GM19467 (cell line): ENCODE data around the gene ZCCHC2.

Source experiments
- ATAC-seq: cut with Tn5 transposase; IDR thresholded peaks from one replicate; pipeline ENCODE4 v1.9.1; 2021; ENCODE audit warnings: mild to moderate bottlenecking, moderate library complexity; ENCODE audit not compliant: unreplicated experiment

Gene ZCCHC2

GRCh38 chr18:62574776-62575175 lies 52.0 kb downstream of the ZCCHC2 start:
- no peak for ATAC-seq

- no peak for ATAC-seq
These were observed 53.4 kb downstream of the ZCCHC2 start for GRCh38 chr18:62576271-62576670.

- no peak for ATAC-seq
These were observed 54.2 kb downstream of the ZCCHC2 start for GRCh38 chr18:62576845-62577512.

DNA sequence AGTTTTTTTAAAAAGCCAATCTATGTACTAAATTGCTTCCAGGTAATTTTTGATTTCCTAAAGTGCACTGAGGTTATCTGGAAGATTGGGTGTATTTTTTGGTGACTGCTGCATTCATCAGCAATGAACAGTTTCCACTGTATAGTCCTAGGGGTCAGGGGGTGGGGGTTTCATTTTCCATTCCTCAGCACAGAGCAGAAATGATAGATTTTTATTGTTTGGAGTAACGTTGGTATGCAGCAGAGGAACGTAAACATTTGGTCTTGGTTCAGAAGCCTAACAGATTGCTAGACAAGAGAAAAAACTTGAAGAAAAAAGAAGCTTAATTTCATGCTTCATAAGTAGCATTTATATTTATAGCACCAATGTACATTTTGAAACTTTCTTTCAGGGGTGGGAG lies 54.9 kb downstream of the ZCCHC2 start:
- no peak for ATAC-seq

DNA sequence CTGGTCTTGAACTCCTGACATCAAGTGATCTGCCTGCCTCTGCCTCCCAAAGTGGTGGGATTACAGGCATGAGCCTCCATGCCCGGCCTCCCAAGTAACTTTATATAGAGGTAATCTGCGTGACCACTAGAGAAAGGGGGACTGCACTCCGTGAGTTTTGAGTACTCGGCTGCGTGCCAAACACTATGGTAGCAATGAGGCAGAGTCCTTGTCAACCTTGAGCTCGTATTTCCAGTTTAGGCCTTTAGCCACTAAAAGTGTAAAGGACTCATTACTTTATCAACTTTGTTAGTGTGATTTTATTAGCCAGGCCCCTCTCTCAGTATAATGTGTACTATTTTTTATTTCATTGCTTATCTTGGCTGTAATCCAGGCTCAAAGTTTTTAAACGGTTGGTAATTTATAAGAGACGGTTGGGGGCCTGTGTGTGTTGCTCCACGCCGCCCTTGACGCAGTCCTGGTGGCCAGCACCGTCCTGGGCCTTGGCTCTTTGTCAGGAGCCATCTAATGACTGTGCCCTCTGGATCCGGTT lies 56.2 kb downstream of the ZCCHC2 start:
- ATAC-seq = no peak

GRCh38 chr18:62583376-62583775 lies 60.6 kb downstream of the ZCCHC2 start:
- ATAC-seq = no peak

GRCh38 chr18:62584241-62585120 lies 61.7 kb downstream of the ZCCHC2 start:
- peak; percentile 77 for ATAC-seq

DNA sequence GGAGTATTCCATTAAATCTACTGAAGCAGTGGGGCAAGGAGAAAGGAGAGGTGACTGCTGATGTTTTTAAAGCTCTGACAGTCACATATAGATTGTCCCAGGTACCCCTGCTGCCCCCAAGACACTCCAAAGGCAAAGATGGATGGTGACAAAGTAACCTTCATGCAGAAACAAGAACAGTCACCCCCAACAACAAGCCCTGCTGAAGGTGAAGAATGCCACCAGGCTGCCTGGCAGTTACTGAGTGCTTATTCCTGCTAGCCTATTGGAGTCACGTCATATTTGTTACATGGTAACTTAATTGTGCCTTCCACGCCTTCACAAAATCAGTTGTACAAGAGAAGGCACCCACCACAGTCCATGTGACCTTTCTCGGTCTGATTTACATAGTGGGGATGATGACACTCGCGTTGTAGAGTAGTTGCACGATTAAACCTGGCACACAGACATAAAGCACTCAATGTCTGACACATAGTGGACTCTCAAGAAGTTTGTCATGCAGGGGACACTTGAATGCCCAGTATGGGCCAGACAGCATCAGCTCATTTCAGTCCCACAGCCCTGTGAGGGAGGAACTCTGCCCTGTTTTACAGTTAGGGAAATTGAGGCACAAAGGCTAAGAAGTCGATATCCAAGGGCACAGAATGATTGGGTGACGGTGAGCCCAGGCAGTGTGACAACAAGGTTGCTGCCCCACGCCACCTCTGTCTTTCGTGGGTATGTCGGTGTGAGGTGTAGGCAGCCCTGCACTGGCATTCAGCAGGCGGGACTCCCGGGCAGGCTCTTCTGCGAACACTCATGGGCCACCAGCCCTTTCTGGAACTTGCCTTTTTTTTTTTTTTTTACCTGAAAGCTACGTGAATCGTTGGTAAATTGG lies 62.7 kb downstream of the ZCCHC2 start:
- ATAC-seq = peak; percentile 25

DNA sequence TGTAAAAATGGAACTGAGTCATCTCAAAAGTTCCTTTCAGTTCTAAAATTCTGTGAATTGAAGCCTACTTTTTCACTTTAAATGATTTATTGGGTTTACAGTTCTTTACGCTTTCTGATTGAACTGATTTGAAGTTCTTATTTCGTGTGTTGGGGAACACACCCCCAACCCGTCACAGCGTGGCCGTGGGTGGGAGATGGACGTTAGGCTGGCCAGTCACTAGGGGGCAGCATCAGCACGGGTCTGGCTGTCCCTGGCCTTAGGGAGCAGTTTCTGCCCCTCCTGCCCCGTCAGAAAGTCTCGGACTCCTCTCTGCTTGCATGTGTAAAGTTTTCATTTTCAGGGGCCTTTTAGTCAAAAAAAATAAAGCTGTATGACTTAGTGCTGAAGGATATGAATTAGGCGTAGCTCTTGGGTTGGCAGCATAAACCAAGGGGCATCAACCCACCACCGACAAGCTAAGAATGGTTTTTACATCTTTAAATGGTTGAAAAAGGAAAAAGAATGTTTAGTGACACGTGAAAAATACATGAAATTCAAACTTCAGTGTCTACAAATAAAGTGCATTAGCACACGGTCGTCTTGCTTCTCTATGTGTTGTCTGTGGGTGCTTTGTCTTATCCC lies 63.4 kb downstream of the ZCCHC2 start:
- peak; percentile 71 for ATAC-seq

GRCh38 chr18:62586781-62587487 lies 64.1 kb downstream of the ZCCHC2 start:
- ATAC-seq = no peak

DNA sequence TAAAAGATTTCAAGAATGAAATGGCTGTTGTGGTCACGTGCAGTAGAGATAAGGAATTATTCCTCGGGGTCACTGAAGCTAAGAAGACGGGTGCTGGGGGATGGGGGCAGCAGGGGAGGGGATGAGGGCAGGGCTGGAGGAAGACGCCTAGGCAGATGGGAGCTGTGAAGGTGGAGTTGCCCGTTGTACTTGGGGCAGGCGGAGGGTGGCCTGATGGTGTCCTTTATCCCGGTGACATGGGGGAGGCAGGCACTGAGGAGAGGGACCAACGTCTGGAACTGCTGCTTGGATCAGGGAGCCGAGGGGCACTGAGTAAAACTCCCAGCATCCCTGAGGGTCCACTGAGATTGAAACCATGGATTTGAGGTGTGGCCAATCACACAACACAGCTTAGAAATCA lies 64.9 kb downstream of the ZCCHC2 start:
- ATAC-seq = no peak

DNA sequence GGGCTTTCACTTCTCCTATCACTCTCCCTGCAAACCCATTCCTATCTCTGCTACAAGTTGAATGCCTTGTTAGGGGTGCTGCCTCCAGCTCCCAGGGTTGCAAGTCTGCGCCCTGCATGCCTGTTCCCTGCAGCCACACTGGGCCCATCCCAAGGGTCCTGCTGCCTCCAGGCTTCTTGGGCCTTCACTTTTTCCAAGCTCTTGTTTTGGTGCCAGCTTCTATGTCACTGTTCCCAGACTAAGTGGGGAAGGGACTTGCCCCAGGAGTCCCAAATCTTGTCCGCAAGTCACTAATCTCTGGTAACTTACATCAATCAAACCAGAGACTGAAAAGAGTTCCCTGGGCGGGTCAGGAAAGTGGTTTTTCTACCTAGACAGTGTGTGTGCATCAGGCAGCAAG lies 65.4 kb downstream of the ZCCHC2 start:
- no peak for ATAC-seq

GRCh38 chr18:62590799-62591590 lies 68.2 kb downstream of the ZCCHC2 start:
- ATAC-seq = no peak

DNA sequence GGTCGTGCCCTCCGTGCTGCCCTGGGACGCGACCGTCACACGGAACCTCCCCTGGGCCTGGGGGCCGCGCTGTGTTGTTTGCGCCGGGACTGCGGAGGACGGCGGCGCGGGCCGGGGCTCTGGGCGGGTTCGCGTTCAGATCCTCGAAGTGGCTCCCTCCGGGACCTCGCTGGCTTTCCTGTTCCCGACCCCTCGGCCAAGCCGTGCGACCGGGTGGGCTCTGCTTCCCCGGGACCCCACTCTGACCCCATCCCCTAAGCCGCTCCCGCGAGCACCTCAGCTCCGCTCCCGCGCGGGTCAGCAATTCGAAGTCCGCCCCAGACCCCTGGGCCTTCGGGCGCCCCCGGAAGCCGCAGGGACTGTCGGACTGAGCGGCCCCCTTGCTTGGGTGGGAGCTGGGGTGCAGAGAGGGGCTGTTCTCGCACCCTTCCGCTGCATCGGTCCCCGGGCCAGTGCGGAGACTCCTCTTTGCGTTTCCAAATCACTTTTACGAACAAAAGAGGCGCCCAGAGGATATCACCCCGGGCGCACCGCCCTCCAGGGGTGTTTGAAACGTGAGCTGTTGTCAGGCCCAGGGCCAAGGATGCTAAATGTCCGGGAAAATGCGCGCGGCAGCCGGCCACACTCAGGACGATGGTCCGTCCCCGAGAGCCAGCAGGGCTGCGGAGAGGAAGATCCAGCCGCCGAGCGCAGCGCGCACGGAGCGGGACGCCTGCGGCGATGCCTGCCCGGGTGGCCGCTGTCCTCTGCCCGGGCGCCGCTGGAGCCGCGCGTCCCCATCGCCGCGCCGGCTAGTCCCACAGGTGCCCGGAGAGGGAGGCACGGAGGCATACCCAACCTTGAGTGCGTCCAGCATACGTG lies 73.5 kb downstream of the ZCCHC2 start:
- ATAC-seq = no peak

DNA sequence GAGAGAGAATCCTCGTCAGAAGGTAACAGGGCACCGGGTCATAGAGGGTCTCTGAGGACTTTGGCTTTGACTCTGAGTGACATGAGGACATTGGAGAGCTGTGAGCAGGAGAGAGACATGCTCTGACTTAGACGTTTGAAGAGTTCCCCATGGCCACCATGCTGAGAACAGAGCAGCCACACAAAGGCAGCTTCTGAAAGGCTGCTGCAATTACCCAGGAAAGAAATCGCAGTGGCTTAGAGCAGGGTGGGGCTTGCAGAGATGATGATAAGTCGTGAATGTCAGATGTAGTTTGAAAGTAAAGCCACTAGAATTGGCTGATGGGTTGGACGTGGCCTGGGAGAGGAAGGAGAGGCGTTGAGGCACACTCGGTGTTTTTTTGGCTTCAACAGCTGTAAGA lies 79.0 kb downstream of the ZCCHC2 start:
- no peak for ATAC-seq

DNA sequence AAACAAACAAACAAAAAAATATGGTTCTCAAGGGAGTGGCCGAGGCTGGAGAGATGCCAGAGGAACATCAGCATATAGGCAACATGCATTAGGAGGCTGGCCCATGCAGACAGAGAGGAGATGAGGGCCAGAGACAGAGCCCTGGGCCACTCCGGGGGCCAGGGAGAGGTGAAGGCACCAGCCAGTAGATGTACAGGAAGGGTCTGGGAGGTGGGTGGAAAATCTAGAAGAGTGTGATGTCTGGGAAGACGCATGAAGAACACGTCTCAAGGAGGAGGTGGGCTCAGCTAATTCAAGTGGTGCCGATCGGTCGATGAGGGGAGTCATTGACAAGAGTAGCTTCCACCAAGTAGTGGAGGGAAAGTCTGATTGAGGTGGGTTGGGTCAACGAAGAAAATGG lies 79.9 kb downstream of the ZCCHC2 start:
- ATAC-seq = no peak

- no peak for ATAC-seq
These were observed 80.4 kb downstream of the ZCCHC2 start for GRCh38 chr18:62603211-62603610.

DNA sequence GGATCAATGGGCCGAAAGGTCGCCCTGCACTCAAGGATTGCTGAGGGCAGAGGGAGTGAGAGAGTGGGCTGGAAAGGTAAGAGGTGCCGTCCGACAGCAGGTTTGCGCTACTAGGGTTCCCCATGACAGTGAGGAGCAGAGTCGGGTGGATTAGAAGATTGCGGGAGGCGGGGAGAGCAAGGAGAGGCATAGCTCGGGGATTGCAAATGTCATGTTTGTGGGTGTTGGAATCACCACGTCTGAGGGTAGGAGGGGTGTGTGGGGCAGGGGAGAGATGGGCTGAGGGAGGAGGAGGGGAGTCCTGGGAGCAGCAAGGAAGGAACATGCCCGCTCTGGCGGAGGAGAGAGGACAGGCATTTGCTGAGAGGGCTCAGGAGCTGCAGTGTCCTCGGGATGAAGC lies 81.2 kb downstream of the ZCCHC2 start:
- no peak for ATAC-seq
